GM12875 (cell line): ENCODE results near the gene ARMC2.

Source experiments
- H3K4me3 ChIP-seq: one replicate; pipeline ENCODE4 v1.5.1; 2011; ENCODE audit warnings: low read depth, low read length, control low read depth
- TF ChIP-seq, protein P1 (sequence below): IDR thresholded peaks from 2 replicates; pipeline ENCODE4 v1.5.1; 2011; ENCODE audit warnings: low read depth, mild to moderate bottlenecking, control low read depth, inconsistent platforms, low read length, moderate library complexity, borderline replicate concordance; ENCODE audit not compliant: insufficient read depth

The ARMC2 gene

GRCh38 chr6:109015176-109015575 lies 167.0 kb downstream of the ARMC2 start:
- no peak overlapping the region for H3K4me3 ChIP-seq
- TF ChIP-seq, protein P1, sequence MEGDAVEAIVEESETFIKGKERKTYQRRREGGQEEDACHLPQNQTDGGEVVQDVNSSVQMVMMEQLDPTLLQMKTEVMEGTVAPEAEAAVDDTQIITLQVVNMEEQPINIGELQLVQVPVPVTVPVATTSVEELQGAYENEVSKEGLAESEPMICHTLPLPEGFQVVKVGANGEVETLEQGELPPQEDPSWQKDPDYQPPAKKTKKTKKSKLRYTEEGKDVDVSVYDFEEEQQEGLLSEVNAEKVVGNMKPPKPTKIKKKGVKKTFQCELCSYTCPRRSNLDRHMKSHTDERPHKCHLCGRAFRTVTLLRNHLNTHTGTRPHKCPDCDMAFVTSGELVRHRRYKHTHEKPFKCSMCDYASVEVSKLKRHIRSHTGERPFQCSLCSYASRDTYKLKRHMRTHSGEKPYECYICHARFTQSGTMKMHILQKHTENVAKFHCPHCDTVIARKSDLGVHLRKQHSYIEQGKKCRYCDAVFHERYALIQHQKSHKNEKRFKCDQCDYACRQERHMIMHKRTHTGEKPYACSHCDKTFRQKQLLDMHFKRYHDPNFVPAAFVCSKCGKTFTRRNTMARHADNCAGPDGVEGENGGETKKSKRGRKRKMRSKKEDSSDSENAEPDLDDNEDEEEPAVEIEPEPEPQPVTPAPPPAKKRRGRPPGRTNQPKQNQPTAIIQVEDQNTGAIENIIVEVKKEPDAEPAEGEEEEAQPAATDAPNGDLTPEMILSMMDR, result no peak

DNA sequence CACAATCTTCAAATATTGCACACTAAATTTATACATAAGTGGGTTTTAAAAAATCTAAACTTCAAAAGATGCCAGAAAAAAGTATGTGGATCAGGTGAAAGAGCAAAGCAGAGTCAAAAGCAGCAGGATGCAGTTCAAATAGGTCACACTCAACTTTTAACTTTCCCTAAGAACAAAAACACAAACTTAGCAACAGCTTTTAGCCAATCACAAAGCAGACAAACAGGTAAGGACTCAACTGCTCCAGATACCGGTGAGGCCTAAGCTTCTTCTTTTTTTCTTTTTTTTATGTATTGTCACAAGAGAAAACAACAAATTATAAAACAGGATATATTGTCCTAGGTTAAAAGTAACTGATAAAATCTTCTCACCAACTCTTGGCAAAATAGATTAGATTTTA lies 171.7 kb downstream of the ARMC2 start:
- no peak overlapping the region for H3K4me3 ChIP-seq
- TF ChIP-seq, protein P1, result no peak

- no peak overlapping the region for H3K4me3 ChIP-seq
- TF ChIP-seq, protein P1, result no peak
Observed at GRCh38 chr6:109021870-109022269, 173.6 kb downstream of the ARMC2 start.

GRCh38 chr6:109023356-109023925 lies 175.2 kb downstream of the ARMC2 start:
- H3K4me3 ChIP-seq, result no peak overlapping the region
- TF ChIP-seq, protein P1, result no peak
